HG02938 (cell line): Measurements from ENCODE around the gene DDX11.
"Not testable (repeated sequence)": the region's sequence is repeated elsewhere in the genome, so short reads cannot be mapped to it uniquely, and the experiment has no call there.

Experiments used
- ATAC-seq: cut with Tn5 transposase; IDR thresholded peaks from one replicate; pipeline ENCODE4 v1.9.1; 2021; ENCODE audit warnings: mild to moderate bottlenecking, moderate library complexity; ENCODE audit not compliant: unreplicated experiment

Gene DDX11

DNA sequence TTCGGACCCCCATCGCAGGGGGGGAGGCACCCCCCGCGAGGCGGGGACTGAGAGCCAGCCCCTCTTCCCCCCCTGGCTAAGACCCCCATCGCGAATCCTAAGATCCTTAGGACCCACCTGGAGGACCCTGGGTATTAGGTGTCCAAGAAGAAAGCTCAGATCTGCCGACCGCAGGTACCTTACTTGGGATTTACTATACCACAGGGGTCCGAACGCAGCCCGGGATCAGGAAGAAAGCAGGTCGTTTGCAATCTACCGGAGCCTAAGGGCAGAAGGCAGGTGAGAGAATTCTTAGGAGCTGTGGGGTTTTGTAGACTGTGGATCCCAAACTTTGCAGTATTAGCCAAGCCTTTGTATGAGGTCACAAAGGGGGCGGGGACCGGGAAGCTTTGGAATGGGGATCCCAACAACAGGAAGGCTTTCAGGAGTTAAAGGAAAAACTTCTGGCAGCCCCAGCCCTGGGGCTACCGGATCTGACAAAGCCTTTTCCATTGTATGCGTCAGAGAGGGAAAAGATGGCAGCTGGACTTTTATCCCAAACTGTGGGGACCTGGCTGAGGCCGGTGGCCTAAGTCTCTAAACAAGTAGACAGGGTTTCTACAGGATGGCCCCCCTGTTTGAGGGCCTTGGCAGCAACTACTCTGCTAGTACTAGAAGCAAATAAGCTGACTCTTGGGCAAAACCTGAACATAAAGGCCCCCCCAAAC lies 47.5 kb downstream of the DDX11 start:
- ATAC-seq: not testable (repeated sequence)

- ATAC-seq: no peak
These were observed 48.8 kb downstream of the DDX11 start for GRCh38 chr12:31122481-31122880.

GRCh38 chr12:31124158-31124557 lies 50.5 kb downstream of the DDX11 start:
- not testable (repeated sequence) for ATAC-seq

DNA sequence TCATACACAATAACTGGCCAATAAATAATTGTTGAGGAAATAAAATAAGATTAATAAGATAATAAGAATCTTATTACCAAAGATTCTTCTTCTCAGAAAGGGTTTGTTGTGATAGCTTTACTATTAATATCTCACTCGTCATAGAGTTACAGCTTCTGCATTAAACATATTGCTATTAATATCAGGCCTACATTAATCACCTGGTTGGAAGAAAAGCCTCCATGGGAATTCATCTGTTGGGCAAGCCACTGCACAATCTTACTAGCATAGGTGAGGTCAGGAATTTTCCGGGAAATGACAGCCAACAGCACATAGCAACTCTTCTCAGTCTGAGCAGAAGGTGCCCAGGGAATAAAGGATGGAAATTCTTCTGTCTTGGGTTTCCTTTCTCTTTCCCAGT lies 51.5 kb downstream of the DDX11 start:
- not testable (repeated sequence) for ATAC-seq

- ATAC-seq: not testable (repeated sequence)
These were observed 53.7 kb downstream of the DDX11 start for GRCh38 chr12:31127209-31127848.

- not testable (repeated sequence) for ATAC-seq
These were observed 62.9 kb downstream of the DDX11 start for GRCh38 chr12:31136581-31136980.

GRCh38 chr12:31144768-31145167 lies 71.1 kb downstream of the DDX11 start:
- not testable (repeated sequence) for ATAC-seq

- ATAC-seq: not testable (repeated sequence)
These were observed 71.6 kb downstream of the DDX11 start for GRCh38 chr12:31145296-31145695.

DNA sequence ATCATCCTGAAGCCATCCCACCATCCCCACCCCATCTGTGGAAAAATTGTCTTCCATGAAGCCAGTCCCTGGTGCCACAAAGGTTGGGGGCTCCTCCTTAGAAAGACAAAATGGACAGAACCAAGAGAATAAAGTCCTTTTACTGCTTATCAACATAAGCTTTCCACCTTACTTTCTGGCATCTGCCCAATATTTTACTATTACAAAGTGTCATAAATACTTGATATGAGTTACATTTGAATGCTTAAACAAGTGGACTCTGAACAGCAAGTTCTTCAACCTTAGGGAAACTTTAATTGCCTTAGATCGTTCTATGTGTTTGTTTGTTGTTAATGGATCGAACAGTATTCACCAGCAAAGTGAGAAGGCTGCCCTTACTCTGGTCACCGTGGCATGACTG lies 73.8 kb downstream of the DDX11 start:
- not testable (repeated sequence) for ATAC-seq

GRCh38 chr12:31150766-31151165 lies 77.1 kb downstream of the DDX11 start:
- ATAC-seq: not testable (repeated sequence)
